Fibroblast of gingiva (primary cell): ENCODE measurements around the gene SAP30BP.

Experiments used
- DNase-seq: peaks from one replicate; pipeline ENCODE4 v3.0.0-alpha.2; 2011; ENCODE audit warnings: low read depth

Gene SAP30BP

DNA sequence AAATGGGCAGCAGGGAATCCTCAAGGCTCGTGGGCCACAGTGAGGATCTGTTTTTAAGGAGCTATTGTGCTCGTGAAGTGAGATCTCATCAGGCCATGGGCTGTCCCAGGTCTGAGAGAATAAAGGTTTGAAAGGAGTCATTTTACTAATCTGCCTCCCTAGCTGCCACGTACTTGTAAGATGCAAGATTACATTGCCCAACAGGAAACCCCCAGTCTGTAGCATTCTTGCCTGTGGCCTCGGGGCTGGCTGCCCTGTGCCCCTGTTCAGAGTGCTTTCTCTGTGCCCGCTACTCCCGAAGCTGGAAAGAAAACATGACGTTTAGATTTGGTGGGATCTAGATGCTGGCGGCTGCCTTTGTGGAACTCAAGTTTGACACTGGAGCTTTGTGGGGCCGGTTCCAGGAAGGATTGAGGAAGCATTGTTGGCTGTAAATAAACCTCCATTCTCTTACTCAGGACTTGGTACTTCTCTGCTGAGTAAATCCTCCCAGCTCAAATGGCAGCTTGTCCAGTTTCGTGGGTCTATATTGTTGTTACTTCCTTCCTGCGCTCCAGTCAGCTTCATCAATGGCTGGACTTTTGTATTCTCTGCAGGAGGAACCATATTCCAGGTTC is 21.2 kb downstream of the SAP30BP start:
- peak; percentile 84 for DNase-seq

DNA sequence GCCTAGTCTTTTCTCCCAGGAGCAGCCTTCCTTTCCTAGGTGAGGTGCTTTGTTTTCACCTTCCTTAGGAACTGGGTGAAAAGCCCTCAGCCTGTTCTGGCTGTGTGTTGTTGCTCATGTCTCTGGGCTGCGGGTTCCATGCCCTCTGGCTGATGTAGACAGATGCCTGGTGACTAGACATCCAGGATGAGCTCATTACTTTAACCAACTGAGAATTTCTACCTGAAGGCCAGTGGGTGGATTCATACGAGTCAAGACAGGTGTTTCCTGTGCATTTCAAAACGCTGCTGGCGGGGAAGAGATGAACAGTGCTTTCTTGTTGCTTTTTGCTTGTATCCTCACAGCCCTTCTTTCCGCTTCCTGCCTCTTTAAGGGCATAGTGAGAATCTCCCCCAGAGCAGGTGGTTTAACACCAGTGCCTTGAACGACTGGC is 22.3 kb downstream of the SAP30BP start:
- DNase-seq = no peak

DNA sequence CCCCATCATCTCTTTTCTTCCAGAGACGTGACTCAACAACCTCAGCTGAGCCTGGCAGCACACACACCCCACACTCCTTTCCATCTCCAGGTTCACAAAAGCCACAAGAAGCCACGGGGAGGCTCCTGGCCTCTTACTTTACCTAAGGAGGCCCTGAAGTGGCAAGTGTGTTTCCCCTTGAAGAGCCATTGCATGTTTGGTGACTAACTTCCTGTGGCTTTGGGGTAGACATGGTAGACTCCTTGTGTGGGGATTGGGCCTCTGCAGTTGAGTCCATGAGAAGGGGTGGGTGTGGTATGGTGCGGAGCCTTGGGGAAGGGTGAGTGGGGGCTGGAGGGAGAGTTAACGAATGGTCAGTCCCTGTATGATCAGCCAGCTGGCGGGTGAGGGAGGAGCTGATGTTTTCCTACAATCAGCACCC is 24.2 kb downstream of the SAP30BP start:
- no peak for DNase-seq

DNA sequence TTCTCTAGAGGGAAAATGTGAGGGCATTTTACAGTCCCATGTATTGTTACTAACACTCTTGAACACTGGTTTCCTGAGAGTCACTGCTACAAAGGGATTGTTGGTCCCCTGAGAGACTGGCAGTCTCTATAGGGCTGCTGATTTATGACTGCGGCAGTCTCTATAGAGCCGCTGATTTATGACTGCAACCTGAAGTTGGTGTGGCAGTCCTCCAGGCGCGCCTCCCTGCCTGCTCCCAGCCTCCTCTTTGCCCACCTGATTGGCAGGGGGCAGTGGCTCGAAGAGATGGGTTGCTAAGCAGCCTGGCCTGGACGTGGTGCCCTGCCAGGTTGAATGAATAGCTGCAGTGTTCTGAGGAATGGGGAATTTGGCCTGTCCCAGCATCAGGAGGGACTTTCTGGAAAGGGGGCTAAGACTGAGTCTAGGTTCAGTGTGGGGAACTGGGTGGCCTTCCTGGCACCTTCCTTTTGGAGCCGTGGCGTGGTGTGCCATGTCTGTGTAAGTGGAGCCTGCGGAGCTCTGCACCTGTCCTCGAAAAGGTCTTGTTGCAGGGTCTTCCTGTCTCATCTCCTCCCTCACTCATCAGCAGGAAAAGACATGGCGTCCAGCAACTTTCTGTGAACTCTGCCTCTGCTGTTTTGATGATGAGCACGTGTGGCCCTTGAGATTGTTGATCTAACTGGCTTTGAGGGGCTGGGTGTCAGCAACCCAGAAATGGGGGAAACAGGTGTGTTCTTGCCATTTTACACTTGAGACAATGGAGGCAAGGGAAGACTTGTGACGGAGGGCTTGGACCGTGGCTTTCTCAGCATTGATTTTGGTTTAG is 24.9 kb downstream of the SAP30BP start:
- no peak for DNase-seq

DNA sequence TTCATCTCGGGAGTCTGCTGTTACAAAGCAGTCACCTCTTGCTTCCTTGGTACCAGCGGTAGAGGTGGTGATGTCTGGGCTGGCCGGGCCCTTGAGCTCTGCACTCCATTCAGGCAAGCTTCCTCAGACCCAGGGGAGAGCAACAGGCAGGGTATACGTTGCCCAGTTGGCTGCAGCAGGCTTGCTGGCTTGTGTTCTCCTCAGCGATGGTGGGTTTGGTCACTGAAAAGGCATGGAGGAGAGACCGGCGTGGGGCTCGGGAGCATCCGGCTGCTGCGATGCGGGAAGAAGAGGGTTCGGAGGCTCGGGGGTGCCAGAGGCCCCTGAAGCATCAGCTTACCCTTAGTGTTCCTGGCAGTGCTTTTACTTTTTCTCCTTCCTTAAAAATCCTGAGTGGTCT is 25.8 kb downstream of the SAP30BP start:
- no peak for DNase-seq

DNA sequence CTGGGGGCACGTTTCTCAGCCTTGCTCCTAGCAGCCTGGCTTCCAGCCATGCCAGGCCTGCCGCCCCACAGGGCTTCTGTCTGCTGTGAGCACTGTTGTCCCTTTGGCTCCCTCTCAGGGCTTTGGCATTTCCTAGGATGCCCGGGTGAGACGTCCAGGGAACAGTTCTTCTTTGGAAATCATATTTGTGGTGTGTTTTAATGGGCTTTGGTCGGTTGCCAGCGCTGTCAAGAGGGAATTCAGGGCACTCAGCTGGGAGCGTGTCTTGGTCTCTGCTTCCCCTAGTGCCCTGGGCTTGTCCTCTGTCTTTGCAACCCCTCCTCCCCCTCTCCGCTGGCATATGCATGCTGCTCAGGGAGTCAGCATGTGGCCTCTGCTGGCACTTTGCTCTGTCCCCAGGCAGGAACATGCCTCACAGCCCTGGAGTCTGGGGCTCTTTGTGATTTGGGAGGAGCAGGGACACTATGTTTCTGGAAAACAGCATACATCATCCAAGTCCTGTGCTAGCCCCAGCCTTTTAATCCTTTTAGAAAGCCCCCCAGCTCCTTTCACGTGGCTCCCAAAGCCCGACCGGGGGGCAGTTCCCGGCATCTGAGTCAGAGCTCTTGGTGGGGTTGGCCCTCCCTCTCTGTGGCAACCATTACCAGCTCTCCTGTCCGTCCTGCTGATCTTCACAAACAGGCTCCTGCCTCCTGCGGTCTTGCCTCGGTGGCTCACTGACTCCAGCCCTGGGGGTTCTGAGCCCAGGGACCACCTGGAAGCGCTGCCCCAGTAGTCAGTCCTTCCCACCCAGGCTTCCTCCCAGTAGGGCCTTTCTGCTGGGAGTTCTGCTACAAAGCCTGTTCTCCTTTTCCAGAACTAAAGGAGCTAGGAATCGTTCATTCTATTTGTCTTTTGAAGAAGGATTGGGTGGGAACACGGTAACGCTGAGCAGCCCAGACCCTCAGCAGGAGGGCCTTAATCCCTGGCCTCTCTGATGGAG is 26.7 kb downstream of the SAP30BP start:
- DNase-seq = peak; percentile 99

DNA sequence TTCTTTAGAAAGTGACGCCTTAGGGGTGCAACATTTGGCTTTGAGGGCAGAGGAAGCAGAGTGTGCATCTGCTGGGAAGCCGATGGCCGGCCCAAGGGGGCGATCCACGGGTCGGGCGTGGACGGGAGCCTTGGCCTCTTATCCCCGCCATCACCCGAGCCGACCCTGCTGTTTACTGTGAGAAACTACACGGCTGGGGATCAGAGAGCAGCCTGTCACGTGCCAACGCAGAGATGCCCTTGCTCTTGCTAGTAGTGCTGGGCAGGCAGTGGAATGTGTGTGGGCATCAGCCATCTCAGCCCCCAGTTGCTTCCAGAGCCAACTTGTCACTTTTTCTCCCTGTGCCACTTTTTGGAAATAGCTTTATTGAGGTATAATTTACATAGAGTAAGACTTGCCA is 27.4 kb downstream of the SAP30BP start:
- no peak for DNase-seq

DNA sequence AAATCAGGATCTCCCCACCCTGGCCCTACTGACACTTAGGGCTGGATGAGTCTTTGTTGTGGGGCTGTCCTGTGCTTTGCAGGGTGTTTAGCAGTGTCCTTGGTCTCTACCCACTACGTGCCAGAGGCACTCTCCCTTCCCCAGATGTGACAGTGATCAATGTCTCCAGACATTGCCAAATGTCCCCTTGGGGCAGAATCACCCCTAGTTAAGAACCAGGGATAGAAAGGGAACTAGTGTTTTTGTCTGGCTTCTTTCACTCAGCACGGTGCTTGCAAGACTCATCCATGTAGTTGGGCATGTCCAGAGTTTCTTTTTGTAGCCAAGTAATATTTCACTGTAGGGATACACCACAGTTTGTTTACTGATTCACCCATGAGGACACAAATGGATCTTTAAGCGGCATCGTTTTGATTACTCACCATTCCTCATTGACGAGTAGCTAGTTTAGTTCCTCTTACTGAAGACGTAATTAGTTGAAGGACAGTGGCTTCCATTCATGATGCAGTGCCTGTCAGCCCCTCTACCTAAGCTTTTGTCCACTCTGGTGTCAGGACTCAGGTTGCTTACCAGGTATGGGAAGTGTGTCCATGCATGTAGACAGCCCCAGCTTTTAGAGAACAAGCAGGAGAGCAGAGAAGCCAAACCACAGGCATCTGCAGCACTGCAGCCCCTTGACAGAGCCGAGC is 28.1 kb downstream of the SAP30BP start:
- peak; percentile 65 for DNase-seq

DNA sequence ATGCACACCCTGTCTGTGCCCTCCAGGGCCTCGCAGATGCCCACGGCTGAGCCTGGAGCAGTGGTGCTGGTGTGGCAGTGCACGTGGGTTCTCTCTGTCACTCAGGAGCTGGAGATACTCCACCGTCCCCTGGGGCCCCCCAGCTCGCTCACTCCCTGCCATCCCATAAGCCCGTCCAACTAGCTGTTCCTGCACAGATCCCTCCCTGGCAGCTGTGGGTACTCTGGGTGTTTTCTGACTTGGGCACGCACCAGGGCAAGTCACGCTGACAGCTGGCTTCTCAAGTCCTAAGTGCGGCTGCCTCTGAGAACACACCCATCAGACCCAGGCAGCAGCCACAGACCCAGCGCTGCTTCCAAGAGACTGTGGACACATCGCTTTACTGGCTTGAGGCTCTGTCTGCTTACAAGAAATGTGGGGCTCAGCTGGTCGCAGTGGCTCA is 28.7 kb downstream of the SAP30BP start:
- DNase-seq = peak; percentile 41

DNA sequence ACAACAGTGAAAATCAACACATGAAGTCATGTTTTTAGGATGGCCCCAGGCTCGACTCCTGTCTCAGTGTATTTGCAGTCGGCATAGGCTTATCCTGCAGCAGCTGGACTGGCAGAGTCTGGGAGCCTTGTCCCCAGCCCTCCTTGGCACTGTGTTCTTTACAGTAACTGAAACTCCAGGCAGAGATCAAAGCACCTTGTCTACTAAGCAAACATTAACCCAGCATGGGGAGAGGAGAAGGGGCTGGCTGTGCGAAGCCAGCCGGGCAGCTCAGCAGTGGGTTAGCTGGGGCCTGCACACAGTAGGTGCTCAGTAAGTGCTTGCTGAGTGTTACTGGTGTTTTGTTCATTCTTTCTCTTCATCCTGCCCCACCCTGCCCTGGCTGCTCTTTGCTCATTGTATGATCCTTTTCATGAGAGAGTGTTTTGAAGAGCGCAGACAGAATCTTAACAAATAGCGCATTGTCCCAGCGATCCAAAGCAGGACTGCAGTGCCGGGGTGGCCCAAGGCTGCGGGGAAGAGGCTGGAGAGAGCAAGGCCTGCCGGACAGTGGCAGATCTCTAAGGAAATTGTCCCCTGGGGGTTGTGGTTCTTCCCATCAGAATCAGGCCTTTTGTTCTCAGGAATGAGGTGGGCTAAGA is 30.6 kb downstream of the SAP30BP start:
- DNase-seq = no peak

DNA sequence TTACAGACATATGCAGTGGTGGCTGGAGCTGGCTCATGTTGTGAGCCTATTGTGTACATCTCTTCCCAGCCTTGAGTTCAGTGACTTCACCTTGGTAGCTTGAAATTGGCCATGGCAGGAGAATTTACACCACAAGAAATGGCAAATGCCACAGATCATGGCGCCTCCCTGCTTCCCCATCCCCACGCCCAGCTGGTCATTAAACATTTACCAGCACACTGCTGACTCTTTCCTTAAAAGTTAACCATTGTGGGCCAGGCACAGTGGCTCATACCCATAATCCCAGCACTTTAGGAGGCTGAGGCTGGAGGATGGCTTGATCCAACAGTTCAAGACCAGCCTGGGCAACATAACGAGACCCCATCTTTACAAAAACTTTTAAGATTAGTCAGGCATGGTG is 31.5 kb downstream of the SAP30BP start:
- no peak for DNase-seq

DNA sequence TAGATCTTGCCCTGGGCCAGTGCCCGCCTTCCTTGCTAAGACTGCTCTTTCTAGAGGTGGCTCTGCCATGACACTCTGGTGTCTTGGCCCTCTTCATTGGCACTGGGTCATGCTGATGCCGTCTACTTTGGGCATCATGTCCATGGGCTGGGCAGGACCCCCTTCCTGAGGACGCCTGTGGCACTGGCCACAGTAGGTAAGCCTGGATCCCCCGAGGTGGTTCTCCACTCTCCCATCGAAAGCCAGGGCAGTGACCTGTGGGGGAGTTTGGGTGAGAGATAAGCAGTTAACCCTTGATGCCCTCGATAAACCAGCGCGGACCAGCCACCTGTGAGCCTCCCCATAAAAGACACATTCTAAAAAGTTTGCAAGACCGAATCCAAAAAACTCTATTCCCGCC is 34.1 kb downstream of the SAP30BP start:
- no peak for DNase-seq

DNA sequence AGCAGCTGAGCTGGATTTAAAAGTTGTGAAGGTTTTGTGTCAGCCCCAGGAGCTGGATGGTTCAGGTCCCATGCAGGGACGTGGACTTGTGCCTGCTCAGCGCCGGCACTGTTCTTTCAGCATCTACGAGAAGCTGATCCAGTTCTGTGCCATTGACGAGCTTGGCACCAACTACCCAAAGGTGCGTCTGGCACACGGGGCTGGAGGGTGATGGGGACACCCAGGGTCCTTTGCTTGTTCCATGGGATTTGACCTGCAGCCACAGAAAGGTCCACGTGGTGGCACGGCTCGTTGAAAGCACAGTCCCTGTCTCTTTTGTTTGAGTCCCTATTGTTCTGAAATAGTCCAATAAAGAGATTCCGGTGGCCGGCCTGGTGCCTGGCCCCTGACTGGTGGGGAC is 36.1 kb downstream of the SAP30BP start:
- DNase-seq = no peak

DNA sequence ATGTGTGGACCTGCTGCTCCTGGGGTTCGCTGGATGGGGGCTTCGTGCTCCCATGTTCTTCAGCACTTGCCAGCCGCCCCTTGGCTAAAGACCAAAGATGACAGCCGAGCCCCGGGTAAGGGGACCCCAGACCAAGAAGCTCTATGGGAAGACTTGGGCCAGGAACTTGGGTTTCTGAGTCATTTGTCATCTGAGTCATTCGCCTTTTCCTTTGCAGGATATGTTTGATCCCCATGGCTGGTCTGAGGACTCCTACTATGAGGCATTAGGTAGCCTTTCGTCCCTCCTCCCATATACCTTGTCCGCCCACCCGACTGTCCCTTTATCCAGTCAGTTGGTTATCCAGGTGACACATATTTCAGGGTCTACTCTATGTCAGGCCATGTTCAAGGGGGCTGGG is 36.5 kb downstream of the SAP30BP start:
- DNase-seq = no peak

DNA sequence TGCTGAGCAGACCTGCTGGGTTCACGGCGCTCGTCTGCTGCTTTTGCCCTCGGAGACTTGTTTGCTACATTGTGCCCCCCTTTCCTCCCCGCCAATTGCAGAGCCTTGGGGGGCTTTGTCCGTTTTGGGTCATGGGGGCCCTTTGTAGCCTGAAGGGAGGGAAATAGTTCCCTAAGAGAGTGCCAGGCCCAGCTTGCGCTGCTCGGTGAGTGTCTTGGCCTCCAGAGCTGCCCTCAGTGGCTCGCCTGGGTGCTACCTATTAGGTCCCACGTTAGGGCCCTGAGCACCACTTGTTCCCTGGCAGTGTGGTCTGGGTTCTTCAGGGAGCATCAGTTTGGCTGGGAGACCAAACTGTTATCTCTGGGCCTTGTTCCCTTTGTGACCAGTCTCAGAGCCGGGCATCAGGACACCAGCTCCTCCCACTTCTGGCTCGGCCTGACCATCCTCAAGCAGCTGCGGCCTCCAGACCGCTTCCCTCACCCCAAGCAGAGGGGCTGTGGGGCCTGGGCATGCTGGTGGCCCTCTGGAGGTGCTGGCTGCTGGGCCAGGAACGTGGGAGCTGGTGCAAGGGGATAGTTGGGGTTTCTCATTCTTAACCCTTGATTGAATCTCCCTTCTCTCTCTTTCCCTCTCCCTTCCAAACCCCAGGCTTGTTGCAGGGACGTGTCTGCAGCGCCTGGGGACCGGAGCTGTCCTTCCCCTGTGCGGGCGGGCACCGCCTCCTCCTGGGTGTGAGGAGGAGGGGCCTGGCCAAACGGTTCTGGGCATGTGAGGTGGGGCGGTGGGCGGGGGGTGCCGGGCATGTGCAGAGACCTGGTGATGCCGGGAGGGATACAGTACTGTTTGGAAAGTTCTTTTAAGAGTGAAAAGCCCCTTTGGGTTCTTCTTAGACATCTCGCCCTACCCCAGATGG is 38.1 kb downstream of the SAP30BP start:
- DNase-seq = no peak

DNA sequence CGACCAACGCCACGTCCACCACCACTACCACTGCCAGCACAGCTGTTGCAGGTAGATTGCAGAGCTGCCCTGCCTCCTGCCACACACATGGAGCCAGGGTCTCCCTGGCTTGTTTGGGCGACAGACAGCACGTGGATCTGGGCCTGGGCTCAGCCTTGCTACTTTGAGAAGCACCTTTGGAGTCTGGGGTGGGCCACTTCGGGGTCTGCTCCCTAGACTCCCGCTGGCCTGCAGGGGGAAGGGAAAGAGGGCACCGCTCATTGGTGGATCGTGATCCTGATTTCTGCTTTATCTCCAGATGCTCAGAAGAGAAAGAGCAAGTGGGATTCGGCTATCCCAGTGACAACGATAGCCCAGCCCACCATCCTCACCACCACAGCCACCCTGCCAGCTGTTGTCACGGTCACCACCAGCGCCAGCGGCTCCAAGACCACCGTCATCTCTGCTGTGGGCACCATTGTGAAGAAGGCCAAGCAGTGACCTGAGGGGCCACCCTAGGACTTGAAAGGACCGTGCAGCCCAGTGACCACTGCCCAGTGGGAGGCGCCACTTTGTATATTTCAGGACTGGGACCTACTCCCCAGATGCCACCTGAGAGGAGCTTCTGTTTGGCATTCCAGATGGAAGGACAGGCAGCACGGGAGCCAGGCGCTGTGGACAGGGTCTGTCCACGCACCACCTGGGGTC is 39.0 kb downstream of the SAP30BP start:
- no peak for DNase-seq

DNA sequence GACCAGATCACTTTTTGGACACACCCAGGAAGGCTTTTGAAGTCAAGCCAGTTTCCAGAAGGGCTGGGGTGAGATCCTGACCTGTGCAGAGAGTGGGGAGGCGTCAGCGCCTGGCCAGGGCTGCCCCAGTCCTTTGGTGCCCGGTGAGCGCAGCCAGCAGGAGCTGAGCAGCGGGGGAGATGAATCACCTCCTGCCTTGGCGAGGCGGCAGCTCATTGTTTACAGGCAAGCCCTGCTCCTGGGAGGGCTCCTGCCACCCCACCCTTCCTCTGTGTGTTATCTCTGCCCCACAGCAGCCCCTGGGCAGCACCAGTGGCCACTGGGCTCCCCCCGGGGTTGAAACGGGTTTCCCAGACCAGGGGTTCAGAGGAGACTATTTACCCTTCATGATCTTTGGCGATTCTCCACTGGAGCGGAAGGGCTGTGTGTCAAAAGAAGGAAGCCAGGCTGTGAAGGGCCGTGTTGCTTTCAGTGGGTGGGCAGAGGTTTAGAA is 40.0 kb downstream of the SAP30BP start:
- no peak for DNase-seq

DNA sequence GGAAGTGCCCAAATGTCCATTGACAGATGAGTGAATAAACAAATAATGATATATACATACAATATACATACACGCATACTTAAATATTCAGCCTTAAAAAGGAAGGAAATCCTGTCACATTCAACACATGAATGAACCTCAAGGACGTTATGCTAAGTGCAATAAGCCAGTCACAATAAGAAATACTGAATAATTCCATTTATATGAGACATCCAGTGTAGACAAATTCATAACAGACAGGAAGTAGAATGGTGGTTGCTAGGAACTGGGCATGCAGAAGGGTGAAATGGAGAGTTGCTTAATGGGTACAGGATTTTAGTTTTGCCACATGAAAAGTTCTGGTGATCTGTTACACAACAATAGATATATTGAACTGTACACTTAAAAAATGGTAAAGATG is 45.3 kb downstream of the SAP30BP start:
- DNase-seq = peak; percentile 19

DNA sequence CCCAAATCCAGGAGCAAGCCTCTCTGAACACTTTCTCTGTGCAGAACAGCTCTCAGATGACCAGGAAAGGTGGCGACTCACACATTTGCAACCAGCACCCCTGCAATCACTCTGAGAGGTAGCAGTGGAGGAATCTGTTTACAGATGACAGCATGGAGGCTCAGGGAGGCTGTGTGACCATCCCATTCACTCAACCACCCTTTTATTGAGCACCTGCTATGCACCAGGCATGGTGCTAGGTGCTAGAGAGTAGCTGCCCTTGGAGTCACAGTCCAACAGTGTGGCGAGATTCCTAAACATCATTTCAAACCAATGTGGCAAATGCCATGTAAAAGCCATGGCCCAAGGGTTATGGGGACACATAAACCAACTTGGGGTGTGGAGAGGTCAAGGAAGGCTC is 52.6 kb downstream of the SAP30BP start:
- DNase-seq = no peak
